ENCODE results near the gene MGAT4C. TPM values are rescaled to one million over a fixed set of nuclear protein-coding genes. Genes with fewer than 3 reads are reported as not detected.
A peak's percentile ranks its signal among the peaks of the same experiment; 100 is the strongest.

The MGAT4C gene
- total and polyA plus RNA-seq, 2 experiments from 2014 or later: 0.33 to 0.44 TPM

GRCh38 chr12:86018361-86018760 lies 237.8 kb downstream of the MGAT4C start:
- H3K27me3 ChIP-seq: no peaks in the 10 kb centered on the region
- no peak overlapping the region for H3K27ac ChIP-seq
- H3K4me3 ChIP-seq: no peak overlapping the region
- no peaks in the 10 kb centered on the region for H3K36me3 ChIP-seq
- H3K4me1 ChIP-seq (ENCODE audit: low read depth): no peaks in the 10 kb centered on the region
- no peaks in the 10 kb centered on the region for H3K9me3 ChIP-seq (ENCODE audit: low read depth)
- no peak for DNase-seq (ENCODE audit: low read depth in 1 of 2, low spot score in 1 of 2)
- TF ChIP-seq, protein P1, sequence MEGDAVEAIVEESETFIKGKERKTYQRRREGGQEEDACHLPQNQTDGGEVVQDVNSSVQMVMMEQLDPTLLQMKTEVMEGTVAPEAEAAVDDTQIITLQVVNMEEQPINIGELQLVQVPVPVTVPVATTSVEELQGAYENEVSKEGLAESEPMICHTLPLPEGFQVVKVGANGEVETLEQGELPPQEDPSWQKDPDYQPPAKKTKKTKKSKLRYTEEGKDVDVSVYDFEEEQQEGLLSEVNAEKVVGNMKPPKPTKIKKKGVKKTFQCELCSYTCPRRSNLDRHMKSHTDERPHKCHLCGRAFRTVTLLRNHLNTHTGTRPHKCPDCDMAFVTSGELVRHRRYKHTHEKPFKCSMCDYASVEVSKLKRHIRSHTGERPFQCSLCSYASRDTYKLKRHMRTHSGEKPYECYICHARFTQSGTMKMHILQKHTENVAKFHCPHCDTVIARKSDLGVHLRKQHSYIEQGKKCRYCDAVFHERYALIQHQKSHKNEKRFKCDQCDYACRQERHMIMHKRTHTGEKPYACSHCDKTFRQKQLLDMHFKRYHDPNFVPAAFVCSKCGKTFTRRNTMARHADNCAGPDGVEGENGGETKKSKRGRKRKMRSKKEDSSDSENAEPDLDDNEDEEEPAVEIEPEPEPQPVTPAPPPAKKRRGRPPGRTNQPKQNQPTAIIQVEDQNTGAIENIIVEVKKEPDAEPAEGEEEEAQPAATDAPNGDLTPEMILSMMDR (IDR thresholded peaks at IDR 0.05; ENCODE audit: low read depth, low read length): no peak

DNA sequence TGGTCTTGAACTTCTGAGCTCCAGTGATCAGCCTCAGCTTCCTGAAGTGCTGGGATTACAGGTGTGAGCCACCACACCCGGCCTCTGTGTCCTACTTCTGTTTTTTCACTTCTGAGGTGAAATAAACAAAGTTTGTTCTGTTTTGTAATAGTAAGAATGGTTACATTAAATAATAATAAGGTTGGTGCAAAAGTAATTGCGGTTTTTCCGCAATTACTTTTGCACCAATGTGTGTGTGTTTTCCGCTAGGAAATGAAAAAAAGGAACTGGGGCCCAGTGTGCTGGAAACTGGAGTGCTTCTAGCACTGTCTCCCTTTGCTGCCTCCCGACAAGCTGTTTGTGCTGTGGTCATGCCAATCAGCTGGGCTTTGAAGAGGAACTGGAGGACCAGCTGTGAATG lies 241.2 kb downstream of the MGAT4C start:
- Histone ChIP-seq H3K4me1 (ENCODE audit: low read depth) (no peaks in the 10 kb centered on the region), H3K27me3 (no peaks in the 10 kb centered on the region), H3K9me3 (ENCODE audit: low read depth) (no peaks in the 10 kb centered on the region), H3K4me3 (no peak overlapping the region), H3K36me3 (no peaks in the 10 kb centered on the region), H3K27ac (no peak overlapping the region)
- TF ChIP-seq, protein P1 (IDR thresholded peaks at IDR 0.05; ENCODE audit: low read depth, low read length): no peak
- no peak for DNase-seq (ENCODE audit: low read depth in 1 of 2, low spot score in 1 of 2)

GRCh38 chr12:86006727-86007126 lies 249.5 kb downstream of the MGAT4C start:
- DNase-seq (ENCODE audit: low read depth in 1 of 2, low spot score in 1 of 2): peak in 1 of 2 donors; percentile 5
- no peaks in the 10 kb centered on the region for H3K36me3 ChIP-seq

DNA sequence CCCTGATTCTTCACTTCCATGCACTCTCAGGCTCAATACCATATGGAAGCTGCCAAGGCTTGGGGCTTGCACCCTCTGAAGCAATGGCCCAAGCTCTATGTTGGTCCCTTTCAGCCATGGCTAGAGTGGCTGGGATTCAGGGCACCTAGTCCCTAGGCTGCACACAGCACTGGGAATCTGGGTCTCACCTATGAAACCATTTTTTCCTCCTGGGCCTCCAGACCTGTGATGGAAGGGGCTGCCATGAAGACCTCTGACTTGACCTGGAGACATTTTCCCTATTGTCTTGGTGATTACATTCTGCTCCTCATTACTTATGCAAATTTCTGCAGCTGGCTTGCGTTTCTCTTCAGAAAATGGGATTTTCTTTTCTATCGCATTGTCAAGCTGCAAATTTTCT lies 258.1 kb downstream of the MGAT4C start:
- DNase-seq (ENCODE audit: low read depth in 1 of 2, low spot score in 1 of 2): no peak
- Histone ChIP-seq H3K4me3 (no peak overlapping the region), H3K9me3 (ENCODE audit: low read depth) (no peaks in the 10 kb centered on the region), H3K27ac (no peak overlapping the region), H3K36me3 (no peaks in the 10 kb centered on the region), H3K4me1 (ENCODE audit: low read depth) (no peaks in the 10 kb centered on the region), H3K27me3 (no peaks in the 10 kb centered on the region)
- TF ChIP-seq, protein P1 (IDR thresholded peaks at IDR 0.05; ENCODE audit: low read depth, low read length): no peak

More at GRCh38 chr12:86006727-86007126, 249.5 kb downstream of the MGAT4C start:
- Histone ChIP-seq H3K4me1 (ENCODE audit: low read depth) (no peaks in the 10 kb centered on the region), H3K9me3 (ENCODE audit: low read depth) (no peaks in the 10 kb centered on the region), H3K27ac (no peak overlapping the region), H3K4me3 (no peak overlapping the region), H3K27me3 (no peaks in the 10 kb centered on the region)
- TF ChIP-seq, protein P1 (IDR thresholded peaks at IDR 0.05; ENCODE audit: low read depth, low read length): no peak

GRCh38 chr12:85996280-85996679 lies 259.9 kb downstream of the MGAT4C start:
- peak in 1 of 2 donors; percentile 41 for DNase-seq (ENCODE audit: low read depth in 1 of 2, low spot score in 1 of 2)
- no peak overlapping the region for H3K27ac ChIP-seq
- H3K27me3 ChIP-seq: no peaks in the 10 kb centered on the region
- TF ChIP-seq, protein P1 (IDR thresholded peaks at IDR 0.05; ENCODE audit: low read depth, low read length): no peak
- H3K4me3 ChIP-seq: no peak overlapping the region
- no peaks in the 10 kb centered on the region for H3K9me3 ChIP-seq (ENCODE audit: low read depth)
- H3K4me1 ChIP-seq (ENCODE audit: low read depth): no peaks in the 10 kb centered on the region
- no peaks in the 10 kb centered on the region for H3K36me3 ChIP-seq

DNA sequence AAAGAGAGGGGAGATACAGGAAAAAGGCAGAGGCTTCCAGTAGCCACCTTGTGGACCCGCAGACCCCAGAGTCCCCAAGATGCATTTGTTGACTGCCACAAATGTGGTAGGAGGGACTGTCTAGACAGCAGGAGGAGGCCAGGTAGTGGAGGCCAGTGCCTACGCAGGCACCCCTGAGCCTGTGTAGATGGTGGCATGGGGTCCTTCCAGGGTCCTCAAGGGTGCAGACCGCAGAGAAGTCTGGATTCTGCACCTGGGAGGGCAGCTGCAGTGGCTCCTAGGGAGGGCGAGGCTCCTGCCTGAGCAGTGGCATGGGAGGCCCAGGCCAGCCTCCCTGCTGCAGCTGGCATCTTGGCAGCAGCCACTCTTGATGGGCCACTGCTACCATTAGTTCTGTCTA lies 262.4 kb downstream of the MGAT4C start:
- H3K4me1 ChIP-seq (ENCODE audit: low read depth): no peaks in the 10 kb centered on the region
- no peaks in the 10 kb centered on the region for H3K27me3 ChIP-seq
- H3K4me3 ChIP-seq: no peak overlapping the region
- no peak for DNase-seq (ENCODE audit: low read depth in 1 of 2, low spot score in 1 of 2)
- H3K36me3 ChIP-seq: no peaks in the 10 kb centered on the region
- H3K27ac ChIP-seq: no peak overlapping the region
- TF ChIP-seq, protein P1 (IDR thresholded peaks at IDR 0.05; ENCODE audit: low read depth, low read length): no peak
- H3K9me3 ChIP-seq (ENCODE audit: low read depth): no peaks in the 10 kb centered on the region
